IPS-15b (cell line): ENCODE measurements around the gene BEND7.
"Not testable (repeated sequence)": the region's sequence is repeated elsewhere in the genome, so short reads cannot be mapped to it uniquely, and the experiment has no call there.

Experiments used
- H3K27me3 ChIP-seq: one replicate; pipeline ENCODE4 v1.6.1; 2013; ENCODE audit warnings: low read length; ENCODE audit not compliant: control insufficient read depth, insufficient read depth
- H3K36me3 ChIP-seq: one replicate; pipeline ENCODE4 v1.6.1; 2013; ENCODE audit warnings: low read length; ENCODE audit not compliant: control insufficient read depth, insufficient read depth
- H3K4me1 ChIP-seq: one replicate; pipeline ENCODE4 v1.6.1; 2013; ENCODE audit warnings: mild to moderate bottlenecking, low read length; ENCODE audit not compliant: control insufficient read depth, insufficient read depth
- H3K4me3 ChIP-seq: one replicate; pipeline ENCODE4 v1.5.1; 2013; ENCODE audit warnings: low read depth, low read length
- H3K9ac ChIP-seq: one replicate; pipeline ENCODE4 v1.6.1; 2013; ENCODE audit warnings: low read depth, mild to moderate bottlenecking, low read length
- H3K9me3 ChIP-seq: one replicate; pipeline ENCODE4 v1.6.1; 2013; ENCODE audit warnings: mild to moderate bottlenecking, low read length; ENCODE audit not compliant: control insufficient read depth, insufficient read depth

BEND7 gene

GRCh38 chr10:13440185-13441061, 88.4 kb downstream of the BEND7 start:
- Histone ChIP-seq H3K9me3 (no peaks in the 10 kb centered on the region), H3K36me3 (no peaks in the 10 kb centered on the region), H3K27me3 (peaks cover 25% of the 10 kb centered on the region), H3K4me3 (peak overlapping the region; percentile 62), H3K9ac (no peak overlapping the region), H3K4me1 (peaks cover 7% of the 10 kb centered on the region)

- H3K9me3 ChIP-seq: no peaks in the 10 kb centered on the region
- peaks cover 7% of the 10 kb centered on the region for H3K4me1 ChIP-seq
- peak overlapping the region; percentile 62 for H3K4me3 ChIP-seq
- no peaks in the 10 kb centered on the region for H3K36me3 ChIP-seq
- H3K9ac ChIP-seq: no peak overlapping the region
- H3K27me3 ChIP-seq: peaks cover 25% of the 10 kb centered on the region
Observed at GRCh38 chr10:13439313-13440184, 89.3 kb downstream of the BEND7 start.

GRCh38 chr10:13437026-13437555, 91.7 kb downstream of the BEND7 start:
- no peaks in the 10 kb centered on the region for H3K9me3 ChIP-seq
- H3K27me3 ChIP-seq: peaks cover 25% of the 10 kb centered on the region
- H3K4me3 ChIP-seq: no peak overlapping the region
- no peaks in the 10 kb centered on the region for H3K36me3 ChIP-seq
- H3K4me1 ChIP-seq: no peaks in the 10 kb centered on the region
- H3K9ac ChIP-seq: no peak overlapping the region

- H3K27me3 ChIP-seq, H3K4me3 ChIP-seq, H3K9me3 ChIP-seq, H3K9ac ChIP-seq, H3K4me1 ChIP-seq, H3K36me3 ChIP-seq: not testable (repeated sequence)
Observed at GRCh38 chr10:13427943-13428342, 100.9 kb downstream of the BEND7 start.

GRCh38 chr10:13425397-13425796, 103.4 kb downstream of the BEND7 start:
- Histone ChIP-seq H3K36me3 (no peaks in the 10 kb centered on the region), H3K9ac (no peak overlapping the region), H3K27me3 (no peaks in the 10 kb centered on the region), H3K4me1 (no peaks in the 10 kb centered on the region), H3K9me3 (no peaks in the 10 kb centered on the region), H3K4me3 (no peak overlapping the region)

GRCh38 chr10:13422800-13423199, 106.0 kb downstream of the BEND7 start:
- Histone ChIP-seq H3K9ac (no peak overlapping the region), H3K27me3 (no peaks in the 10 kb centered on the region), H3K4me1 (no peaks in the 10 kb centered on the region), H3K9me3 (no peaks in the 10 kb centered on the region), H3K4me3 (no peak overlapping the region), H3K36me3 (no peaks in the 10 kb centered on the region)

- no peaks in the 10 kb centered on the region for H3K9me3 ChIP-seq
- no peaks in the 10 kb centered on the region for H3K27me3 ChIP-seq
- H3K36me3 ChIP-seq: no peaks in the 10 kb centered on the region
- H3K4me1 ChIP-seq: no peaks in the 10 kb centered on the region
- no peak overlapping the region for H3K9ac ChIP-seq
- H3K4me3 ChIP-seq: no peak overlapping the region
Observed at GRCh38 chr10:13421382-13421917, 107.4 kb downstream of the BEND7 start.

GRCh38 chr10:13420532-13421307, 108.1 kb downstream of the BEND7 start:
- H3K27me3 ChIP-seq: no peaks in the 10 kb centered on the region
- H3K9me3 ChIP-seq: no peaks in the 10 kb centered on the region
- H3K4me3 ChIP-seq: no peak overlapping the region
- H3K4me1 ChIP-seq: no peaks in the 10 kb centered on the region
- H3K36me3 ChIP-seq: no peaks in the 10 kb centered on the region
- H3K9ac ChIP-seq: no peak overlapping the region

- Histone ChIP-seq H3K27me3 (no peaks in the 10 kb centered on the region), H3K9ac (no peak overlapping the region), H3K4me3 (no peak overlapping the region), H3K4me1 (no peaks in the 10 kb centered on the region), H3K9me3 (no peaks in the 10 kb centered on the region), H3K36me3 (no peaks in the 10 kb centered on the region)
Observed at GRCh38 chr10:13417459-13418126, 111.2 kb downstream of the BEND7 start.

- no peaks in the 10 kb centered on the region for H3K9me3 ChIP-seq
- H3K36me3 ChIP-seq: no peaks in the 10 kb centered on the region
- no peak overlapping the region for H3K4me3 ChIP-seq
- no peaks in the 10 kb centered on the region for H3K4me1 ChIP-seq
- H3K27me3 ChIP-seq: no peaks in the 10 kb centered on the region
- H3K9ac ChIP-seq: no peak overlapping the region
Observed at GRCh38 chr10:13416760-13417159, 112.1 kb downstream of the BEND7 start.

GRCh38 chr10:13414855-13415254, 114.0 kb downstream of the BEND7 start:
- Histone ChIP-seq H3K9me3 (no peaks in the 10 kb centered on the region), H3K27me3 (no peaks in the 10 kb centered on the region), H3K4me1 (no peaks in the 10 kb centered on the region), H3K4me3 (no peak overlapping the region), H3K36me3 (no peaks in the 10 kb centered on the region), H3K9ac (no peak overlapping the region)
